SK-N-SH (cell line): ENCODE measurements around the gene ATP11C.

Source experiments
- NFIC ChIP-seq: IDR thresholded peaks from 2 replicates; pipeline ENCODE4 v1.4.0; 2012; ENCODE audit warnings: borderline replicate concordance
- RAD21 ChIP-seq: IDR thresholded peaks from 2 replicates; pipeline ENCODE4 v1.6.1; 2012; ENCODE audit warnings: mild to moderate bottlenecking, low read length
- TF ChIP-seq, protein P1 (sequence below): fragments of 200-600 bp; sonication (generic); IDR thresholded peaks from 2 replicates; pipeline ENCODE4 v1.6.1; 2017; ENCODE audit warnings: antibody characterized with exemption, mild to moderate bottlenecking, moderate library complexity

DNA sequence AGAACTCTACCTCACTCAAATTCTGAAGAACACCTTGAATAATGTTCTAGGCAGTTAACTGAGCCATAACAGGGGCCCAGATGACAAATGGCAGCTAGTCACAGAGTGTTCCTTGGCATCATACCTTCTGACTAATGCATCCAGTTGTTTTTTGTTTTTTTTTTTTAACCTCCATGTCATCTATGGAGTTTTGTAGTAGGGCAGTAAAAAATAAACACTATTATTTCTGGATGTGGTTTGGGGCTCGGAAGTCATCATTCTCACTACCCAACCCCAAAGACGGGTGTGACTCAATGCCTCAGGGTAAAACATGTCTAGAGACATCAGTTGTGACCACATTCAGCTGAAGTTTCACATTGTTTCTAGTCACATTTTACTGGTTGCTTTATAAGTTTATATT lies 193.7 kb downstream of the ATP11C start:
- TF ChIP-seq RAD21 (no peak), NFIC (no peak)
- TF ChIP-seq, protein P1, sequence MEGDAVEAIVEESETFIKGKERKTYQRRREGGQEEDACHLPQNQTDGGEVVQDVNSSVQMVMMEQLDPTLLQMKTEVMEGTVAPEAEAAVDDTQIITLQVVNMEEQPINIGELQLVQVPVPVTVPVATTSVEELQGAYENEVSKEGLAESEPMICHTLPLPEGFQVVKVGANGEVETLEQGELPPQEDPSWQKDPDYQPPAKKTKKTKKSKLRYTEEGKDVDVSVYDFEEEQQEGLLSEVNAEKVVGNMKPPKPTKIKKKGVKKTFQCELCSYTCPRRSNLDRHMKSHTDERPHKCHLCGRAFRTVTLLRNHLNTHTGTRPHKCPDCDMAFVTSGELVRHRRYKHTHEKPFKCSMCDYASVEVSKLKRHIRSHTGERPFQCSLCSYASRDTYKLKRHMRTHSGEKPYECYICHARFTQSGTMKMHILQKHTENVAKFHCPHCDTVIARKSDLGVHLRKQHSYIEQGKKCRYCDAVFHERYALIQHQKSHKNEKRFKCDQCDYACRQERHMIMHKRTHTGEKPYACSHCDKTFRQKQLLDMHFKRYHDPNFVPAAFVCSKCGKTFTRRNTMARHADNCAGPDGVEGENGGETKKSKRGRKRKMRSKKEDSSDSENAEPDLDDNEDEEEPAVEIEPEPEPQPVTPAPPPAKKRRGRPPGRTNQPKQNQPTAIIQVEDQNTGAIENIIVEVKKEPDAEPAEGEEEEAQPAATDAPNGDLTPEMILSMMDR, result no peak
